ENCODE data around the gene MAP4K4.

The MAP4K4 gene

GRCh38 chr2:101697124-101698013 is at the start of gene MAP4K4:
TSS of gene MAP4K4 (plus strand) at chr2:101697707. CDS start at chr2:101698081, 374 bp downstream.
- DNase-seq, result peak in 55 of 56 donors; percentile 38 to 86 (median 74)

- DNase-seq, result no peak
Measured at GRCh38 chr2:101653469-101653868, 44.0 kb upstream of the MAP4K4 start.

DNA sequence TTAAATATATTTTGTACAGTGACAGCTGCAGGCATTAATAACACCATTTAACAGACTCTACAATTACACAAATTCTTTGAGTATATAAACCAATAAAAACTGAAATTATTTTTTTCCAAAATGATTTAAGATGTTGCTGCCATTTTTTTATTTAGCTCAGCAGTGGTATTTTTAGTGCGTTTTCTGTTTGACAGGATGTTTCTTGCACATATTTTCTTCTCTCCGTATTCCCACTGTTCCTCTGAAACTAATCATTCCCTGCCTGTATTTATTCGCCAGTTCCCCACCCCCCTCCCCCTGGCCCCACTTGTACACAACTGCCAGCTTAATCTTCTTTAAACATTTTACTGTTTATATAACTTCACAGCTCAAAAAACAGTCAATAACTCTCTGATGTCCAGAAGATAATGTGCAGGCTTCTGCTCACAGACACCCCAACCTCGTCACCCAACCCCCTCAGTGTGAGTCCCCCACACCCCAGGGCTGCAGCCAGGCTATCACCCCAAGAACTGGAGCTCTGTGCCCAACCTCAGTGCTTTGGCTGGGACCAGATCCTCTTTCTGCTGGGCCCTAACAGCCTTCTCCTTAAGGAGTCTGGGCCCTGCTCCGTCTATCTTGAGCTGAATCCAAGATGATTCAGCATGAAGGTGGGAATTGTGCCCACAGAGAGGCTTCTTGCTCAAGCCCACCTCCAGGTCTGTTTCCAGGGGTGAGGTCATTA is 41.6 kb upstream of the MAP4K4 start:
- DNase-seq, result peak in 1 of 56 donors; percentile 32

DNA sequence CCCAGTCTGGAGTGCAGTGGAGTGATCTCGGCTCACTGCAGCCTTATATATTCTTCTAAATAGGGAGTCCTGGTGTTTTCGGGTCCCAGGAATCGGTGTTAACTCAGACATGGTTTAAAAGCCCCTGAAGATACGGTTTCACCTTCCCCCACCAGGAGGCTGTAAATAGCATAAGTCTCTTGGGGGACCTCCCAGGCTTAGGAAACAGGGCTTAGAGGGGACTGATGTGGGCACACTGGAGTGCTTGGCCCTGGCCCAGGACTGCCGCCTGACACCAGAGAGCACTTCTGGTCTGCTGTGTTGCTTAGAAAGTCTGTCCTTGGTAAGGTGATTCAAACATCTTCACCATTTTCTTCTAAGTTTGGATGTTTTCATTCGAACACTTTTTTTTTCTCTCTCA is 39.7 kb upstream of the MAP4K4 start:
- DNase-seq, result no peak

DNA sequence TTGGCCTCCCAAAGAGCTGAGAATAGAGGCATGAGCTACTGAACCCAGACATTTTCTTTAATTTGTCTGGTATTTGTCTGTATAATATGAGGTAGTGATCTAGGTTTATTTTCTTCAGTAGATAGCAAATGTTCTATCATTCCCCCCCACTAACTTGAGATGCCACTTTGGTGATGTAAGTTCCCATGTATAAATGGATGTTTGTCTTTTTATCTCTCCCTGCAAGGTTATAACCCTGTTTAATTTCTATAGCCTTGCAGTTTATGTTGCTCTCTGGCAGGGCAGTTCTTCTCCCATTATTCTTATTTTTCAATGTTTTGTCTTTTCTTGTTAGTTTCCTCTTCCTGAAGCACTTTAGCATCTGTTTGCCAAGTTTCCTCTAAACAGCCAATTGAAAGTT is 39.1 kb upstream of the MAP4K4 start:
- no peak for DNase-seq

DNA sequence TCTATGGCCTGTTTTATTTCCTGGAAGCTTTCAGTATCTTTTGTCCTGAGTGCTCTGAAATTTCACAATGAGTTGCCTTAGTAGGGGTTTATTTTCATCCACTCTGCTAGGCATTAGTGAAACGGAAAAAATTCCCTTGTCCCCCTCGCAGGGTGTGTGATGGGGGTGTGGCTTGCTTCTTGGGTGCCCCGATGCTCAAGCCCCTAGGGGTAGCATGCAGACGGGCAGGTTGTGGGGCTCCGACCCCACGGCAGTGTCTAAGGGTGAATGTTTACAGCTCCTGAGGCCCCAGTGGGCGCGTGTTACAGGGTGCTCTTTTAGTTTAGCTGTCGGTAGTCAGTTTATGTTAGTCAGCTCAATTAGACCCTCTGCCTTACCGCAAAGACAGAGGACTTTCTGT is 32.2 kb upstream of the MAP4K4 start:
- no peak for DNase-seq

GRCh38 chr2:101667823-101668222 is 29.7 kb upstream of the MAP4K4 start:
- DNase-seq, result no peak

DNA sequence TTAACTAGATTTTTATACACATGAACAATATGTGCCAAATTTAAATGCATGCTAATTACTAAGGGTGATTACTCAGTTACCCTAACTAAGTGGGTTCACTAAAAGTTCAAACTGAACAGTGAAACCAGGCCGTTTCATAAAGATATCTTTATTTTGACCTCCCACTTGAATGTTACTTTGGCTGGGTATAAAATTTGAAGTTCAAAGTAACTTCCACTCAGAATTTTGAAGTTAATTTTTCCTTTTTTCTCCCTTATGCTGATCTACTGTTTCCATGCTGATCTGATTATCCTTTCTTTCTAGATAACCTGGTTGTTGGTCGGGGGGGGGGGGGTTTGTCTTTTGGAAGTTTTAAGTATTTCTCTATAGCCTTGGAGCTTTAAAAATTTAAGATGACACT is 25.5 kb upstream of the MAP4K4 start:
- no peak for DNase-seq

- no peak for DNase-seq
Measured at GRCh38 chr2:101673920-101674319, 23.6 kb upstream of the MAP4K4 start.

DNA sequence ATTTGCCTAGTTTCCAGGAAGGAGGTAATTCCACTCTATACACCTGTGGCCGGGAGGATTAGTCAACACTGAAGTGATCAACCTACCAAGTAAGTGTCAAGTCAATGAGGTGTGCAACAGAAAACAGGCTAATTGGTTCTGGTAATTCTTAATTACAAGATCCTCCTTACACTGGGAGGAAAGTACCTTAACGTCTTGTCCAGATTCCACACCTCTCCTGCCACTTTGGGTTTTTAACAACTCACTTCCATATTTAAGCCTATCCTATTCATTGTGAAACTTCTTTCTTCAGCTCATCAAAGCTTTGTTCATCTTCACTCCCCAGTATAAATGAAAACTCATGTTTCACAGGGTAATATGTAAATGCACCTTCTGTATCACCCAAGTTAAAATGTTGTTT is 22.0 kb upstream of the MAP4K4 start:
- no peak for DNase-seq

GRCh38 chr2:101676674-101677073 is 20.8 kb upstream of the MAP4K4 start:
- no peak for DNase-seq

- no peak for DNase-seq
Measured at GRCh38 chr2:101677658-101678057, 19.8 kb upstream of the MAP4K4 start.

- no peak for DNase-seq
Measured at GRCh38 chr2:101678379-101678778, 19.1 kb upstream of the MAP4K4 start.

GRCh38 chr2:101679037-101679726 is 18.3 kb upstream of the MAP4K4 start:
- no peak for DNase-seq

DNA sequence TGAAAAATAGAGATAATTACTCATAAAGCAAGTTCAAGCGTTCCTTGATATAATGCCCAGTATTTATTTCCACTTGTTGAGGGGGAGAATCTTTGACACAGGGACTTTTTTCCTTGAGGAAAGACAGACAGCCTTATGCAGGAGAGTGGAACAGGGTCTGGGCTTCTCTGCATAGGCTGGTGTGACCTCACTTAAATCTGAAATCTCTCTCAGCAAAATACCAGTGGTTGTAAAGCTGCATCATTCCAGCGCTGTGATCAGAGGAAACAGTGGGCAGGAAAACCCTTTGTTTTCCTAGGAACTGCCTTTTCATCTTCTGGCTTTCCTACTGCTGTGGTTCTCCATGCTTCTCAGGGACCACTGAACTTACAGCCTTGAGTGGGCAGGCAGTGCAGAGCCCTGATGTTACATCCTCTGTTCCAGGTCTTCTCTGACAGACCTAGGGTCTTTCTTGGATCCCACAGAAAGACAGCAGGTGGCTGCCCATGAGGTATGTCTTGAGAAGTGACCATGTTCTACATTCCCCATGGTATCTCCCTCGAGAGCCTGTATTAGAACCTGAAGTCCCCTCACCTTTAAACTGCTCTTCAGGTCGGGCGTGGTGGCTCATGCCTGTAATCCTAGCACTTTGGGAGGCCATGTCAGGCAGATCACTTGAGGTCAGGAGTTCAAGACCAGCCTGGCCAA is 17.6 kb upstream of the MAP4K4 start:
- no peak for DNase-seq

DNA sequence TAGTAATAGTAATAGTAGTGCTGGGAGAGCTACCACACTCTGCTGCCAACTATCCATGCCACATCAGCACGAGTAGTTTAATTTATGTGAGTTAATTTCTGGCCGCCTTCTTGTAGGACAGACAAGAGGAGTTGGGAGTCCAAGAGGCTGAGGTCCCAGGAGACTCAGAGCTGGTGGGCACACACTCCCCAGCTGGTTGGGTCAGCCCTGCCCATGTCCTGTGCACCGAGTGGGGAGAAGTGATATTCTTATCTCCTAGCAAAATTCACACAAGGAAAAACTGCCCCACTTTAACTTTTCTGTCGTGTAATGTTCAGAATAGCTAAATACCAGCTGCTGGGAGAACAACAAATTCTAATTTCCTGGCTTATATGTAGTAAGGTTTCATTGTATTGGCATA is 15.2 kb upstream of the MAP4K4 start:
- no peak for DNase-seq

DNA sequence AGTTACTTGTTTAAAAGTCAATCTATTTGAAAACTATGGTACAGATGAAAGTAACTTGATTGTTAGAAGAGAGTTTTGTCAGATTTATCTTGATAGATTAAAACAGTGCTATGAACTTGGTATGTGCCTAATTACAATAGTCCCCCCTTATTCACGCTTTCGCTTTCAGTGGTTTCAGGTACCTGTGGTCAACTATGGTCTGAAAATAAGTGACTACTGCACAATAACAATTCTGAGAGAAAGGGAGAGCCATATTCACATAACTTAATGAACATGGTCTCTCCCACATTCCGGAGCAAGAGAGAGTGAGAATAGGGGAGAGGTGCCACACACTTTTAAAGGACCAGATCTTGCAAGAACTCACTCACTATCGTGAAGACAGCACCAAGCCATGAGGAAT is 13.2 kb upstream of the MAP4K4 start:
- DNase-seq, result no peak

- no peak for DNase-seq
Measured at GRCh38 chr2:101688261-101688660, 9.2 kb upstream of the MAP4K4 start.

DNA sequence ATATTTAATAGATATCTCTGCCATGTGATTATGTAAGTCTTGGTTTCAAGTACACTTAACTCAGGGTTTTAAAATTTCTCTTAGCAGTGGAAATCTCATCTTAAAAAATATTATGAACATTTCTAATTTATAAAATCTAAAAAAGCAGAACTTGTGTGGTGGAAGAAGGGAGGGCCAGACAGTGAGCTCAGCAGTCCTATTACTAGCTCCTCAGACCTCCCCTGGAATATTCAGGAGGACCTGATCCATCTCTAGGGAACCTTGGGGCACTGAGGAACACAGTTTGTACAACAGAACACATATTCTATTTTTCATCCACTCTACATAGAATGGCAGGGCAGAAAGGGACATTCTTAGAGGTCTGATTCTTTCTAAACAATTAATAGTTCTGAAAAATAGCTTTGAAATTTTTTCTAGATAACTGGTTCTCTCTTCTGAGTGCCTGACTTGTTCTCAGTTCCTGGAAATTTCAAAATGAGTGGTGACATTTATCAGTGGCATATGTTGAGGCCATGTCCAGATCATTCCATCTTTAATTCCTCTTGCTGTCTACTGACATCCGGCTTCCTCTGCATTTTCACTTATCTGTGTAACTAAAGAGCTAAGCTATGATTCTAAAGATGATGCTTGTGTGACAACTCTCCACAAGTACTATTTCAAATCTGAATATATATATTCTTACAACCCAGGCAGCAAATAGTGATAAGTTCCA is 8.2 kb upstream of the MAP4K4 start:
- no peak for DNase-seq

DNA sequence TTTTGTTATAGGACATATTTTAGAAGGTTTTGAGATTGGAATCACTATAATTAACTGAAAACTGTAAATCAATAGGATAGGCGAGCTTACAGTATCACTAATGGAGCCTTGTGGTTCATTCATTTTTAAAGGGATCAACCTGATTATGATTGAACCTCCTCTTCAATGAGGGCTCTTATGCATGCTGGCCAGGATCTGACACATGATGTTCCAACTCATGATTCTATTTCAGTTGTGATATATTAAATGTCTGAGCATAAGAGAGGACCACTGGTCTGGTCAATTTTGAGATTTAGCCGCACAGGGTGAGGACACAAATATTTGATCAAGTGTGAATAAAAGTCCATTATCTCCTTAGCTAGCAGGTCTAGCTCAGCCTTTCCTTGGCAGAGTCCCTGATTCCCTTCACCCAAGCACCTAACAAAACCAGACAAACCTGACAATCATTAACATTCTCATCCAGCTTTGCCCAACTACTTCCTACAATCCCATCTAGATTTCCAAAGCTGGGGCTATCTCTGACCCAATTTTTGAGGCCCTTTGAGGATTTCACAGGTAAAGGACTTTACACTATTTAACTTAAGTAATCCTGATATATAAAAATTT is 6.9 kb upstream of the MAP4K4 start:
- DNase-seq, result no peak

Measured in amygdala (tissue), 56 donors.